Bronchial epithelial cell (primary cell): ENCODE data around the gene CCRL2. TPM values are rescaled to one million over a fixed set of nuclear protein-coding genes. Genes with fewer than 3 reads are reported as not detected.

Experiments used
- DNase-seq: peaks from one replicate; pipeline ENCODE4 v3.0.0-alpha.2; 2010; ENCODE audit warnings: low read depth
- FAIRE-seq: peaks from 2 replicates; lab custom pipeline; 2011; peaks lifted over from hg19 to GRCh38; lab: Jason Lieb, UNC
- H3K27me3 ChIP-seq: 2 replicates; pipeline ENCODE4 v1.5.1; 2011; ENCODE audit warnings: low read length; ENCODE audit not compliant: control insufficient read depth, insufficient read depth
- H3K36me3 ChIP-seq: 2 replicates; pipeline ENCODE4 v1.5.1; 2011; ENCODE audit warnings: low read length; ENCODE audit not compliant: control insufficient read depth, insufficient read depth
- H3K4me3 ChIP-seq: 2 replicates; pipeline ENCODE4 v1.5.1; 2011; ENCODE audit warnings: mild to moderate bottlenecking, low read depth, low read length, control low read depth
- CTCF ChIP-seq: IDR thresholded peaks from 2 replicates; pipeline ENCODE4 v1.5.1; 2011; ENCODE audit warnings: mild to moderate bottlenecking, moderate library complexity, low read length, control low read depth, inconsistent platforms; ENCODE audit not compliant: insufficient read depth, severe bottlenecking
- total RNA-seq: library from RNA; depleted of rRNA; stranded (reverse); fragments of >200 nt; gene quantifications from 2 replicates; pipeline ENCODE4 v1.2.1, GENCODE V29; 2014

CCRL2 gene
- total RNA-seq, 1 donor from 2014 or later: 0.26 TPM

GRCh38 chr3:46393011-46393410 is 14.0 kb upstream of the CCRL2 start:
- no peak overlapping the region for H3K4me3 ChIP-seq
- no peaks in the 10 kb centered on the region for H3K27me3 ChIP-seq
- DNase-seq: no peak
- no peak for TF ChIP-seq CTCF
- H3K36me3 ChIP-seq: no peaks in the 10 kb centered on the region
- FAIRE-seq: no peak

GRCh38 chr3:46393554-46394434 is 13.3 kb upstream of the CCRL2 start:
- H3K27me3 ChIP-seq: no peaks in the 10 kb centered on the region
- no peak overlapping the region for H3K4me3 ChIP-seq
- no peaks in the 10 kb centered on the region for H3K36me3 ChIP-seq
- no peak for DNase-seq
- FAIRE-seq: no peak
- no peak for TF ChIP-seq CTCF

DNA sequence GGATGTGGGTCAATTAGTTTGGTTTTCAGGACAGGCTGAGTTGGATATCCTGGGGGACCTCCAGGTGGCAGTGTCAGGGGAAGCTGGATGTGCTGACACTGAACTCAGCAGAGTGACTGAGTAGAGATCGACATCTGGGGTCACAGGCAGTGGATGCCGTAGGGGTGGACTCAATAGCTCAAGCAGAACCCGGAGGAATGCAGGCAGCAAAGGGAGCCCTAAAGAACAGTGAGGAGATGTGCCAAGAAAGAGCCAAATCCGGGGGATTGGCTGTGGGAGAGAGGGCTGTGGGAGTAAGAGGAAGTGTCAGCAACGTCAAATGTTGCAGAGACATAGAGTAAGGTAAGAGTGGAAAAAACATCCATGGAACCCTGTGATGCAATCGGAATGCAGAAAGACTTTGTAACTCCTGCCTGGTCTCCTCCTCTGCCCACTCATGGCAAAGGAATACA is 11.8 kb upstream of the CCRL2 start:
- Histone ChIP-seq H3K27me3 (no peaks in the 10 kb centered on the region), H3K36me3 (no peaks in the 10 kb centered on the region), H3K4me3 (no peak overlapping the region)
- no peak for TF ChIP-seq CTCF
- no peak for DNase-seq
- FAIRE-seq: no peak

- Histone ChIP-seq H3K4me3 (no peak overlapping the region), H3K36me3 (no peaks in the 10 kb centered on the region), H3K27me3 (no peaks in the 10 kb centered on the region)
- no peak for TF ChIP-seq CTCF
- FAIRE-seq (no peak), DNase-seq (no peak)
Measured at GRCh38 chr3:46395766-46396530, 11.1 kb upstream of the CCRL2 start.

DNA sequence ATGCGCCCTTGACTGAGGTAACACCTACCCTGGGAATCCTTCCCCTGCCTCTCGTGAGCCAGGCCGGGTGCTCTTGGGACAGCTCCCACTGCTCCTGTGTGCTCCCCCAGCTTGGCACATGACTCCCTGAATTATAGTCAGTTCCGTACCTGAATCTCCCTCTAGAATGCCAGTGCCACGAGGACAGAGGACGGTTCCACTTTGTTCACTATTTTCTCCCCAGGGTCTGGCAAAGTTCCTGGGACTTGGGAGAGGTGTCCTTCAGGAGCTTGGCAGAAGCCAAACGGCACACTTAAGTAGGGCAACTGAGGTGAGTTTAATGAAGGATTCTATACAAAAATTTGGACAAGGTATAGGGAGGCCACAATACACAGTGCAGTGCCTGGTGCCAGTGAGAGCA is 9.9 kb upstream of the CCRL2 start:
- DNase-seq (no peak), FAIRE-seq (no peak)
- TF ChIP-seq CTCF: no peak
- Histone ChIP-seq H3K4me3 (no peak overlapping the region), H3K27me3 (no peaks in the 10 kb centered on the region), H3K36me3 (no peaks in the 10 kb centered on the region)
